Activated CD8-positive, alpha-beta memory T cell treated with anti-CD3 and anti-CD28 coated beads, Interleukin-2, amount 50 U/mL, for 48 hours (primary cell): ENCODE measurements around the gene DDA1.
"Not testable (repeated sequence)": the region's sequence is repeated elsewhere in the genome, so short reads cannot be mapped to it uniquely, and the experiment has no call there.

Source experiments
- DNase-seq: peaks from one replicate; pipeline ENCODE4 v3.0.0-alpha.2; 2020

The DDA1 gene

GRCh38 chr19:17289489-17289888, 19.9 kb upstream of the DDA1 start:
- DNase-seq, result peak; percentile 82

GRCh38 chr19:17292301-17293074, 16.9 kb upstream of the DDA1 start:
- peak; percentile 93 for DNase-seq

DNA sequence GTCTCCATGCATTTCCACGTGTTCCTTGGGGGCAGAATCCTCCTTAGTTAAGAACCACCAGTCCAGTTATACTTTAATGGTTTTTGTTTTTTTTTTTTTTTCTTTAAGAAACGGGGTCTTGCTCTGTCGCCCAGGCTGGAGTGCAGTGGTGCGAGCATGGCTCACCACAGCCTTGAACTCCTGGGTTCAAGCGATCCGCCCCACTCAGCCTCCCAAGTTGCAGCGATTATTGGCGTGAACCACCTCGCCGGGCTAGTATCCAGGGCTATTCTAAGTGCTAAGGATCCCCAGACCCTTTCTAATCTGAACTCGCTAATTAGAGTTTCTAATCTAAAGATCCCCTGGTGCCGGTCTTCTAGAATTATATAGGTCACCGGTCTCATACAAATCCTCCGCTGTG, 15.8 kb upstream of the DDA1 start:
- no peak for DNase-seq

- peak; percentile 89 for DNase-seq
Measured at GRCh38 chr19:17294051-17294891, 15.1 kb upstream of the DDA1 start.

GRCh38 chr19:17295551-17295950, 13.8 kb upstream of the DDA1 start:
- not testable (repeated sequence) for DNase-seq

DNA sequence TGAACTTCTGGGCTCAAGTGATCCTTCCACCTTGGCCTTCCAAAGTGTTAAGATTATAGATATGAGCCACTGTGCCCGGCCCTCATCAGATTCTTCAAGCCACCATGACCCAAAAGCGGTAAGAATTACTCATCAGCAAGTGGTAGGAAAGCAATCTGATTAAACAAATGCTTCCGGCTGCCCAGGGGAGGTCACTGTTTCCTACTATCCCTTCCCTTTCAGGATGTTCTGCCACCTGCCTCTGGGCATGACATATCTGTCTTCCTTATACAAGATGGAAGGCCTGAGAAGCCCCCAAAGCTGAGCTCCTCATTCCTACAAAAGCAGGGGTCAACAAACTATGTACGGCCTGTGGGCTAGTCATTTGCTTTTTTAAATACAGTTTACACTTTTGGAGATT, 13.1 kb upstream of the DDA1 start:
- DNase-seq, result no peak

GRCh38 chr19:17296976-17297375, 12.4 kb upstream of the DDA1 start:
- DNase-seq, result no peak

GRCh38 chr19:17300992-17301619, 8.3 kb upstream of the DDA1 start:
- no peak for DNase-seq

GRCh38 chr19:17302391-17303166, 6.8 kb upstream of the DDA1 start:
- no peak for DNase-seq

DNA sequence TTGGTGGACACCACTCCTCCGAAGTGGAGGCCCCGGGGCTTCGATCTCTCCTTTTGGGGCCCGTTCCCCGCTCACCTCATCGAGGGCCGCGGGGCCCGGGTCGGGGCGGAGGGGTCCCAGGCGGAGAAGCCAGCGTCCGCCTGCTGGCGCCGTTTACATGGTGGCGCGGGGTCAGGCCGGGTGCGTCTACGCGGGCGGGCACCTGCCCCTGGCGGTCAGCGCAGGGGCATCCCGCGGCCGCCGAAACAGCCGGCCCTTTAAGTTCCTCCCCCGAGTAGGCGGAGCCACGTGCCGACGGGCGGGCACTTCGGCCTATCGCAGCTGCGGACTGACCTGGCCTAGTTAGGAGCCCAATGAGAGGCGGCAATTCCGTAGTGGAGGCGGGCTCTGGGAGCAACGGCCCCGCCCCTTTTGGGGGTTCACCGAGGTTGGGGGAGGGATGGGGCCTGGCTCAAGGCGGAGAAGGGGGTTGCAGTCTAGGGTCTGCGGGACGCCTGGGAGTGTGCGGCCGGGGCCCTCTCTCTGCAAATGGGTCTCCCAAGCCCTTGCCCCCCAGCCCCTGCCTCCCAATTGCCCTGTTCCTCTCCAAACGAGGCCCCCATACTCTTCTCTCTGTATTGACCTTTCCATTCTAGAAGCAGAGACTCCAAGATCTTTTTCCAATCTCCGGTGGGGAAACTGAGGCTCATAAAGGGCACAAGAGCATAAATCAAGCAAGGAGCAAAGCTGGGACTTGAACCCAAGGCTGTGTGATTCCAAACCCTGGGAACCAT, 6.0 kb upstream of the DDA1 start, which contains the start of gene ABHD8:
ABHD8 (minus strand) TSS at position 259 of the 773 bp plus-strand sequence. CDS start 1,809 bp downstream, outside the sequence.
- peak; percentile 95 for DNase-seq

- DNase-seq, result no peak
Measured at GRCh38 chr19:17303940-17304267, 5.5 kb upstream of the DDA1 start.

- no peak for DNase-seq
Measured at GRCh38 chr19:17304386-17305215, 4.8 kb upstream of the DDA1 start.

DNA sequence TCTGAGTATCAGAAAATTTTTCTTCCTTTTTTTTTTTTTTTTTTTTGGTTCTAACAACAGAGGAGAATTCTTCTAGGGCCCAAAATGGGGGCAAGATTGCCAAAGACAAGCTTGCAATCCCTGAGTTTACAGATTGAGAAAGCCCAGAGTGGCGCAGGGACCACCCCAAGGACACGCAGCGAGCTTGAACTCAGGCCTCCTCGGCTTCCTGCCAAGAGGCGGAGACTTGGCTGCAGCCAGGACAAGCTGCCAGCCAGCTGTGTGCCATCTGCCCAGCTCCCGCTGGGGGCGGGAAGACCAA, 4.2 kb upstream of the DDA1 start:
- DNase-seq, result no peak

GRCh38 chr19:17305517-17306284, 3.7 kb upstream of the DDA1 start, which contains the start of gene MRPL34:
TSS of gene MRPL34 (plus strand) at chr19:17305872. CDS start at chr19:17305893, 21 bp downstream.
- peak; percentile 96 for DNase-seq

DNA sequence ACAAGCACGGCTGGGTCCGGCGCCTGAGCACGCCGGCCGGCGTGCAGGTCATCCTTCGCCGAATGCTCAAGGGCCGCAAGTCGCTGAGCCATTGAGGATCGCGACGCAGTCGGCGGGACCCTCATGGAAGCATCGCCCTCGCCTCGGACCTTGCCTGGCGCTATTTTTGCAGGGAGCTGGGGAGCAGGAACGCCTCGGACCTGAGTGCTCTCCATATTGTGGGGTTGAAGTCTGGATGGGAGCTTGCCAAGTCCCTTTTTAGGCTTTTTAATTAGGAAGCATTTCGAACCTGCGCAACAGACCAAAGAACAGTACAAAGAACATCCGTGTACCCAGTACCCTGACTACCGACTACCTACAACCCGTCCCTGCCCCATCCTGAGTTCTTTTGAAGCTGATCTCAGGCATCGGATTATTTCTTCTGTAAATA, 3.1 kb upstream of the DDA1 start:
- no peak for DNase-seq

- no peak for DNase-seq
Measured at GRCh38 chr19:17307876-17308377, 1.4 kb upstream of the DDA1 start.

DNA sequence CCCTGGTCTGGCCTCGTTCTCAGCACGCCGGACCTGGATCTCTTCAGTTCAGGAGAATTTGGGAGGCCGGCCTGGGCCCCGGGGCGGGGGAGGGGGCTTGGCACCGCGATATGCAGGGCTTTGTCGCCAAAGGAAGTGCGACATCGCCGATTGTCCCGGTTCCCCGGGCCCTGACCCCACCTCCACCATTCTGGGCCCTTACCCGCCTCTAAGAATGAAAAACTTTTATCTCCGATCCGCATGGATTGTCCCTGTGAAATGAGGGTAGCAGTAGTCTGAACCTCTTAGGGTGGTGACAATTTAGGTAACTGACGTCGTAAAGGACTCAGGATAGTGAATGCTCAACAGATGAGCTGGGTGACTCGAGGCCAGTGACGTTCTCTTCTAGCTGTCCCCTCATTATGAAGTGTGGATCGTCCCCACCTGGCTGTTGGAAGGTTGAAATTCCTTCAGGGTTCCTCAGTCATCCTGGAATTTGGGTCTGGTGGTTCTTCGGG, 650 bp downstream of the DDA1 start:
- DNase-seq, result no peak

GRCh38 chr19:17311455-17312188, 2.3 kb downstream of the DDA1 start:
- no peak for DNase-seq
